Liver (tissue), 9 donors: ENCODE data around the gene OR5H14. TPM values are rescaled to one million over a fixed set of nuclear protein-coding genes. Genes with fewer than 3 reads are reported as not detected.

ENCODE experiments used
- DNase-seq: peaks from one replicate; pipeline ENCODE4 v3.0.0-alpha.2; 2017; ENCODE audit warnings: low spot score
- H3K27ac ChIP-seq, 2 donors: one replicate each; pipeline ENCODE4 v1.7.0; 2013; ENCODE audit warnings: inconsistent platforms in 2 of 2, low read length in 2 of 2, control low read depth in 1 of 2, low read depth in 1 of 2, mild to moderate bottlenecking in 1 of 2
- H3K27me3 ChIP-seq, 4 donors: one replicate each; pipeline versions ENCODE4 v1.6.1 to v1.7.0; 2013; ENCODE audit warnings: low read length in 3 of 4, inconsistent platforms in 1 of 4, mild to moderate bottlenecking in 1 of 4, moderate library complexity in 1 of 4; ENCODE audit not compliant: control insufficient read depth in 4 of 4, insufficient read depth in 4 of 4
- H3K36me3 ChIP-seq, 4 donors: one replicate each; pipeline versions ENCODE4 v1.6.1 to v1.7.0; 2013; ENCODE audit warnings: low read length in 3 of 4, mild to moderate bottlenecking in 3 of 4, low read depth in 1 of 4, moderate library complexity in 1 of 4; ENCODE audit not compliant: control insufficient read depth in 4 of 4, insufficient read depth in 3 of 4
- H3K4me1 ChIP-seq, 4 donors: one replicate each; pipeline versions ENCODE4 v1.6.1 to v1.7.0; 2013; ENCODE audit warnings: low read length in 3 of 4, mild to moderate bottlenecking in 3 of 4, moderate library complexity in 1 of 4; ENCODE audit not compliant: control insufficient read depth in 4 of 4, insufficient read depth in 4 of 4
- H3K4me3 ChIP-seq, 3 donors: one replicate each; pipeline versions ENCODE4 v1.6.1 to v1.7.0; 2013; ENCODE audit warnings: low read length in 3 of 3, control low read depth in 1 of 3, low read depth in 1 of 3, mild to moderate bottlenecking in 1 of 3
- H3K9ac ChIP-seq, 2 donors: one replicate each; pipeline ENCODE4 v1.7.0; 2013; ENCODE audit warnings: low read length in 2 of 2, mild to moderate bottlenecking in 2 of 2, moderate library complexity in 2 of 2, control low read depth in 1 of 2, low read depth in 1 of 2
- H3K9me3 ChIP-seq, 4 donors: one replicate each; pipeline versions ENCODE4 v1.6.1 to v1.7.0; 2013; ENCODE audit warnings: low read length in 3 of 4; ENCODE audit not compliant: control insufficient read depth in 4 of 4
- ATF3 ChIP-seq: IDR thresholded peaks from 2 replicates; pipeline ENCODE4 v1.6.1; 2016; ENCODE audit warnings: antibody characterized with exemption
- FOXA1 ChIP-seq: IDR thresholded peaks from 2 replicates; pipeline ENCODE4 v1.6.1; 2016; ENCODE audit warnings: antibody characterized with exemption
- FOXA2 ChIP-seq: IDR thresholded peaks from 2 replicates; pipeline ENCODE4 v1.6.1; 2016; ENCODE audit warnings: antibody characterized with exemption
- GABPA ChIP-seq, 2 donors: IDR thresholded peaks in 1 of 2; conservative IDR thresholded peaks in 1 of 2; 2 replicates each; pipeline ENCODE4 v1.6.1; 2016; ENCODE audit warnings: antibody characterized with exemption in 2 of 2, mild to moderate bottlenecking in 1 of 2, moderate library complexity in 1 of 2
- HNF4A ChIP-seq, 2 donors: conservative IDR thresholded peaks; 2 replicates each; pipeline ENCODE4 v1.6.1; 2016; ENCODE audit warnings: antibody characterized with exemption in 2 of 2, mild to moderate bottlenecking in 2 of 2
- JUND ChIP-seq, 2 donors: IDR thresholded peaks; 2 replicates each; pipeline ENCODE4 v1.6.1; 2016; ENCODE audit warnings: antibody characterized with exemption in 2 of 2
- RAD21 ChIP-seq, 2 donors: IDR thresholded peaks; 2 replicates each; pipeline ENCODE4 v1.6.1; 2016; ENCODE audit warnings: antibody characterized with exemption in 2 of 2, mild to moderate bottlenecking in 2 of 2
- REST ChIP-seq: IDR thresholded peaks from 2 replicates; pipeline ENCODE4 v1.6.1; 2016; ENCODE audit warnings: antibody characterized with exemption, mild to moderate bottlenecking
- TAF1 ChIP-seq: conservative IDR thresholded peaks from 2 replicates; pipeline ENCODE4 v1.6.1; 2016; ENCODE audit warnings: antibody characterized with exemption, mild to moderate bottlenecking
- WGBS: extraction: QIAGEN DNeasy Blood & Tissue Kit; methylation state at CpG from one replicate; pipeline ENCODE4 v1.1.7; 2013; 5-methylcytosine and 5-hydroxymethylcytosine counted together
- polyA plus RNA-seq, 2 donors: library from polyadenylated mRNA; stranded (reverse) in 1 of 2; unstranded in 1 of 2; fragments of 200-250 nt in 1 of 2; fragments of >200 nt in 1 of 2; fragmentation: Nextera tagmentation in 1 of 2; extraction: Ambion mirVana in 1 of 2; gene quantifications; one replicate each; pipeline versions ENCODE4 v1.2.1 to v1.2.3, GENCODE V29; 2013 to 2015
- total RNA-seq, 2 donors: library from RNA; depleted of rRNA; stranded (reverse); fragments of >200 nt; gene quantifications; one replicate each; pipeline ENCODE4 v1.2.3, GENCODE V29; 2014
- donor health status: healthy.
- donor health status: healthy.
- donor health status: healthy.
- donor health status: healthy.
- donor health status: healthy.

Gene OR5H14
- total and polyA plus RNA-seq, 4 donors: not detected

GRCh38 chr3:98199020-98199419, 51.7 kb downstream of the OR5H14 start:
- no peak overlapping the region for H3K9ac ChIP-seq
- H3K9me3 ChIP-seq: no peaks in the 10 kb centered on the region
- H3K27ac ChIP-seq: no peak overlapping the region
- no peak overlapping the region for H3K4me3 ChIP-seq
- WGBS: 39% methylated on average over 1 of the region's 1 CpG
- TF ChIP-seq FOXA2 (no peak), ATF3 (no peak), HNF4A (conservative IDR thresholded peaks at IDR 0.05) (no peak), JUND (IDR thresholded peaks at IDR 0.05) (no peak), REST (no peak), TAF1 (no peak), RAD21 (IDR thresholded peaks at IDR 0.05) (no peak), GABPA (IDR thresholded peaks at IDR 0.05 in 1 of 2, conservative IDR thresholded peaks at IDR 0.05 in 1 of 2) (no peak), FOXA1 (no peak)
- no peaks in the 10 kb centered on the region for H3K27me3 ChIP-seq
- no peaks in the 10 kb centered on the region for H3K4me1 ChIP-seq
- DNase-seq: no peak
- no peaks in the 10 kb centered on the region for H3K36me3 ChIP-seq

Other genes with a start within 250 kb of the OR5H14 start
- 10 to 100 TPM in 1 of 2 donors, 1 to 10 TPM in 1; 8.2 to 19.9 TPM for gene RIOX2, start 175.0 kb upstream of the OR5H14 start, total RNA-seq
- 10 to 100 TPM in 1 of 2 donors, 1 to 10 TPM in 1; 9.9 to 12.0 TPM for gene RIOX2, start 175.0 kb upstream of the OR5H14 start, polyA plus RNA-seq
- not detected for gene GABRR3, start 112.2 kb upstream of the OR5H14 start, total RNA-seq
- not detected for gene GABRR3, start 112.2 kb upstream of the OR5H14 start, polyA plus RNA-seq
- gene OR5AC2, start 60.3 kb upstream of the OR5H14 start, total RNA-seq: not detected
- not detected for gene OR5AC2, start 60.3 kb upstream of the OR5H14 start, polyA plus RNA-seq
- not detected for gene OR5H1, start 16.8 kb upstream of the OR5H14 start, total RNA-seq
- not detected for gene OR5H1, start 16.8 kb upstream of the OR5H14 start, polyA plus RNA-seq
- not detected for gene OR5H15, start 19.2 kb downstream of the OR5H14 start, total RNA-seq
- gene OR5H15, start 19.2 kb downstream of the OR5H14 start, polyA plus RNA-seq: not detected
- not detected for gene OR5H6, start 116.8 kb downstream of the OR5H14 start, total RNA-seq
- not detected for gene OR5H6, start 116.8 kb downstream of the OR5H14 start, polyA plus RNA-seq
- under 1 TPM in 1 of 2 donors, not detected in 1; 0.09 TPM for gene OR5H2, start 135.0 kb downstream of the OR5H14 start, total RNA-seq
- gene OR5H2, start 135.0 kb downstream of the OR5H14 start, polyA plus RNA-seq: not detected
- gene OR5K4, start 206.4 kb downstream of the OR5H14 start, total RNA-seq: not detected
- not detected for gene OR5K4, start 206.4 kb downstream of the OR5H14 start, polyA plus RNA-seq
- gene OR5K3, start 243.2 kb downstream of the OR5H14 start, total RNA-seq: not detected
- not detected for gene OR5K3, start 243.2 kb downstream of the OR5H14 start, polyA plus RNA-seq